HG02973 (cell line): ENCODE data around the gene CHP2.
"Not testable (repeated sequence)": the region's sequence is repeated elsewhere in the genome, so short reads cannot be mapped to it uniquely, and the experiment has no call there.

Experiments used
- ATAC-seq: cut with Tn5 transposase; IDR thresholded peaks from one replicate; pipeline ENCODE4 v1.9.1; 2021; ENCODE audit warnings: moderate library complexity; ENCODE audit not compliant: unreplicated experiment

The CHP2 gene

DNA sequence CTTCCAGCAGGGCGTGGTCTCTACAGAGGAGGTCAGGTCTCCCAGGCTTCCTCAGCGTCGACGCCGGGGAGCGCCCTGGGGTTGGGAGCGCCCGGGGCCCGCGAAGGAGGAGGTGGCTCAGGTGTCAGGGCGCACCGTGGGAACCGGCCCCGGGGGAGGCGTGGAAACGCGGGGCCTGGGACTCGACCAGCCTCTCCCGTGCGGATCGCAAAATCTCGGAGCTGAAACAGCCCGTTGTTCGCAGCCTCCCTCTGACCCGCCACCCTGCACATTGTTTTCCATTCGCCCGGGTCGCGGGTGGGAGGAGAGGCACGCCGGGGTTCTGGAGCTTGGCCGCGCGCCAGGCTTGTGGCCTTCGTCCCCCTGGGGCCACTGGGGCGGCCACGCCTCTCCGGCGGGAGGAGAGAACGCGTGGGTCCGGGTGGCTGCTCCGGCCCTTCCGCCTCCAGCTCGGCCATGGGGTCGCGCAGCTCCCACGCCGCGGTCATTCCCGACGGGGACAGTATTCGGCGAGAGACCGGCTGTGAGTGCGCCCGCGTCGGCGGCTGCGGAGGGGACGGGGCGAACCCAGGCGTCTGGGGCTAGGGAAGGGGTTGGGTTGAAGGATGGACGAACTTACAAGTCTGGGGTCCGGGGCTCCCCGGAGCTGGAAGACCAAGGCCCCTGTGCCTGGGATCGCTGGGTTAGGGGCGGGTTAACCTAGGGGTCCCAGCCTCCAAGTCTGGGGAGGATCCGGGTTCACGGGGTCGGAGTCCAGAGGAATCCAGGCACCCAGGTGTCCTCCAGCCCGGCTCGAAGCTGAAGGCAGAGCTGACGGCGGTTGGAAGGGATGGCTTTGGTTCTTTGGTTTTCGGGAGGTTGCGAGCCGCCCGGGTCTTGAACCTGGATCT is at the start of gene CHP2:
Gene CHP2, plus strand, starts transcription at position 433 of the 890 bp plus-strand sequence. Its CDS starts 24 bp downstream, at position 457.
- ATAC-seq = no peak

- ATAC-seq = no peak
Measured at GRCh38 chr16:23705517-23705902, 49.3 kb upstream of the CHP2 start.

DNA sequence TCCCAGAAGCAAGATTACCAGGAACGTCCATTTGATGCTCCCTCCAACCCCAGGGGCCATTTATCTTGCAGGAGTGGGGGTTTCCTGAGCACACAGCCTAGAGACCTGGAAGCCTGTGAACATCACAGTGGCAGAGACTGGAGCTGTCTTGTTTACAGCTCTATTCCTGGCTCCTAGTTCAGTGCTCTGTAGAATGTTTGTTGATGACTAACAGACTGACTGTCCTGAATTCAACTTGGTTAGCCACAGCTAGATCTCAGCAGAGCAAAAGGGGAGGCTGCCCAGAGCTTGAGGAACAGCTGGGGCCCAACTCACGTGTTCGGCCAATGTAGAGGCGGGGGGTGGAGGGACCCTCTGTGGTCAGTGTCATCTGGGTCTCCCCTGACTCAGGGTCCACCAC is 48.4 kb upstream of the CHP2 start:
- ATAC-seq = no peak

- no peak for ATAC-seq
Measured at GRCh38 chr16:23709536-23709935, 45.3 kb upstream of the CHP2 start.

- ATAC-seq = no peak
Measured at GRCh38 chr16:23710008-23710407, 44.8 kb upstream of the CHP2 start.

DNA sequence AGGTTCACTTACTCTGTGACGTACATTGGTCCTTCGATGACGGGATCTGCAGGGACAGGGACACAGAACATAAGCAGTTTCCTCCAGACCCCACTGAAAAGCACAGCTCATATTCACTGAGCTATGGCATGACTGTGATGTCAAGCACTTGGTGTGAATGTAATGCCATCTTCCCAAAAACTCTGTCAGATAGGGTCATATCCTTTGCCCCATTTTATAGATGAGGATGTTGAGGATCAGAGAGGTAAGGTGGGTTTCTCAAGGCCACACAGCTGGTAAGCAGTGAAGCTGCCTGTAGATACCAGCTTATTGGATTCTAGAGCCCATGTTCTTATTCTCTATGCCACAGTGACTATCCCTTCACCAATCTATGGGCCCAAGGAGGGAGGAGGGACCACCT is 44.3 kb upstream of the CHP2 start:
- no peak for ATAC-seq

- ATAC-seq = no peak
Measured at GRCh38 chr16:23711785-23712184, 43.0 kb upstream of the CHP2 start.

DNA sequence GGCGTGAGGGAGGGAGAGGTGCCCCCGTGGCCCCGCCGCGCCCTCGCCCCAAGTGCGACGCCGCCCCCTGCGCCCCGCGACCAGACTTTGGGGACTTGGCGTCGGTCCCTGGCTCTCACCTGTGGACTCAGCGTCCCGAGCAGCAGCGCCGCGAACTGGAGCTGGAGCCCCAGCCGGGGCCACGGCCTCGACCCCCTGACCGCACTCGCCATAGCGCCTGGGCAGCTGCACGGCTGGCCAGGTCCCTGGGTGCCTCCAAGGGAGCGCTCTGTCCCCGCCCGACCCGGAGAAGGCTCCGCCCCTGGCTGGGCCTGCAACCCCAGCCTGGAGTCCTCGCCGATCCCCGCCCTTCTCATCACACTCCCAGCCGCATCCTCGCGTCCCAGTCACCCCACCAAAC is 41.9 kb upstream of the CHP2 start, which contains the start of gene ERN2:
Gene ERN2, minus strand, starts transcription at position 247 of the 400 bp plus-strand sequence. Its CDS starts 35 bp downstream, at position 212.
- ATAC-seq = no peak

DNA sequence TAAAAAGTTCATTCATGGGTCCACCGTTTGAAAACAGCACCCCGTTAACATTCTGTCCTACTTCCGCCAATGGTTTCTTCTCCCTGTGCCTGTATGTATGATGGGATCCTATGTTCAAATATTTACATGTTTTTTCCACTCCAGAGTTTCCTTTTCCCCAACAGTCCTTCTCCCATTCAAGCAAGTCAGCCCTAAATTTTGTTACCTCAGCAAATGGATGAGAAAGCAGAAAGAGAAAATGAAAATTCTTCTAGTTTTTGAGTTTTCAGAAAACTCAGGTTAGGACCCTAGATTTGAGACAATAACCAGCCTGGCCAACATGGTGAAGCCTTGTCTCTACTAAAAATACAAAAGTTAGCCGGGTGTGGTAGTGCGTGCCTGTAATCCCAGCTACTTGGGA is 38.3 kb upstream of the CHP2 start:
- ATAC-seq = no peak

- not testable (repeated sequence) for ATAC-seq
Measured at GRCh38 chr16:23722613-23723240, 32.1 kb upstream of the CHP2 start.

DNA sequence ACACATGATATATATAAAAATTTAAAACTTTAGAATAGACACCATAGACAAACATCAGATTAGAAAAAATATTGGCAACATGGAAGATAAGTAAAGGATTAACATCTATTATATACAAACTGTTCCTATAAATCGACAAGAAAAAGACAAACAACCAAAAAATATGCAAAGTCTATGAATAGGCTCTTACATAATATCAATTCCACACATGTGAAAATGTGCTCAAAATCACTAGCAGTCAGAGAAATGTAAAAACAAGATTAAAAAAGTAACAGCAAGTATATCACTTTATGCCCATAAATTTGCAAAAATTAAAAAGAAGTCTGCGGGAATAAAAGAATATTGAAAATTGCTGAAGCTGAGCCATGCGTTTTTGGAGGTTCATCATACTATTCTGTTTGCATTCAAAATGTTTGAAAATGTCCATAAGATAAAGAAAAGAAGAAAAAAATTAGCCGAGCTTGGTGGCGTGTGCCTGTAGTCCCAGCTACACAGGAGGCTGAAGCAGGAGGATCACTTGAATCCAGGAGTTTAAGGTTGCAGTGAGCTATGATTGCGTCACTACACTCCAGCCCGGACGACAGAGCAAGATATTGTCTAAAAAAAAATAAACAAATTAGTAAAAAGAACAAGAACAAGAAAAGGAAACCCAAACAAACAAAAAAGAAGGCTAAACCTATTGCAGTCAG is 30.6 kb upstream of the CHP2 start:
- ATAC-seq = no peak

DNA sequence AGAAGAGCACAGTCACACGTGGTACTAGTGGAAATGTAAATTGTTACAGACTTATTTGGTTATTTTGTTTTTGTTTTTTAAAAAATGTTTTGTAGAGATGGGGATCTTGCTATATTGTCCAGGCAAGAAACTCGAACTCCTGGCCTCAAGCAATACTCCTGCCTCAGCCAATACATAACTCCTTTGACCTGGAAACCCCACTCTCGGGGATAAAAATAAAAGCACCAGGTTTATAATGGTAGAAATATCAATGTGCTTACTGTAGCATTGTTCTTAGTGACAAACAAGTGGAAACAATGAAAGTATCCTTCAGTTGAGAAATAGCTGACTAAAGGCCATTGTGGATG is 30.1 kb upstream of the CHP2 start:
- ATAC-seq = no peak

DNA sequence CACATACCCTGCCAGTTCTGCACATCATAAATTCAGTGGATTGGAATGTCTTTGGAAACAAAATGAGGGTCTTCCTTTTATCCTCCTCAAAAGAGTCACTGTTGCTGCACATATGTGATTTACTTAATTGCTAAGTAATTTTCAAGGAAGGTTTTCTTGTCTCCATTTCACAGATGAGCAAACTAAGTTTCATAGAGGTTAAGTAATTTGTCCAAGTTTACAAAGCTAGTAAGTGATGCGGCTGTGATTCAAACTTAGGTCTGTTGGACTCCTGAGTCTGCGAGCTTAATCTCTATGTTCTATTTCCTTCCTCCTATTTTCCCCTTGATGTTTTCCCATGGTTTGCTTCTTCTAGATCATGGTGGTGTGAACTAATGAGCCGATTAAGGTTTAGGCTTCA is 28.1 kb upstream of the CHP2 start:
- ATAC-seq = no peak

DNA sequence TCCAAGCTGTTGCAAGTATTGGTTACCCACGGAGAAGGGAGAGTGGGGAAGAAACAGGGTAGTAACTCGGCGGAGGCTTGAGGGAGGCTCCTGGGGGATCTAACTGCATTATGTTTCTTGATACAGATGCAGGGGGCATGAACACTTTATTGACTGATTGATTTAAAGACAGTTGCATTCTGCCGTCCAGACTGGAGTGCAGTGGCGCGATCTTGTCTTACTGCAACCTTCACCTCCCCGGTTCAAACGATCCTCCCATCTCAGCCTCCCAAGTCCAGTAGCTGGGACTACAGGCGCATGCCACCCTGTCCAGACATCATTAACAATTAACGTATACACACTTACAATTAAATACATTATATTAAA is 26.7 kb upstream of the CHP2 start:
- no peak for ATAC-seq

- no peak for ATAC-seq
Measured at GRCh38 chr16:23729503-23730424, 25.1 kb upstream of the CHP2 start.

DNA sequence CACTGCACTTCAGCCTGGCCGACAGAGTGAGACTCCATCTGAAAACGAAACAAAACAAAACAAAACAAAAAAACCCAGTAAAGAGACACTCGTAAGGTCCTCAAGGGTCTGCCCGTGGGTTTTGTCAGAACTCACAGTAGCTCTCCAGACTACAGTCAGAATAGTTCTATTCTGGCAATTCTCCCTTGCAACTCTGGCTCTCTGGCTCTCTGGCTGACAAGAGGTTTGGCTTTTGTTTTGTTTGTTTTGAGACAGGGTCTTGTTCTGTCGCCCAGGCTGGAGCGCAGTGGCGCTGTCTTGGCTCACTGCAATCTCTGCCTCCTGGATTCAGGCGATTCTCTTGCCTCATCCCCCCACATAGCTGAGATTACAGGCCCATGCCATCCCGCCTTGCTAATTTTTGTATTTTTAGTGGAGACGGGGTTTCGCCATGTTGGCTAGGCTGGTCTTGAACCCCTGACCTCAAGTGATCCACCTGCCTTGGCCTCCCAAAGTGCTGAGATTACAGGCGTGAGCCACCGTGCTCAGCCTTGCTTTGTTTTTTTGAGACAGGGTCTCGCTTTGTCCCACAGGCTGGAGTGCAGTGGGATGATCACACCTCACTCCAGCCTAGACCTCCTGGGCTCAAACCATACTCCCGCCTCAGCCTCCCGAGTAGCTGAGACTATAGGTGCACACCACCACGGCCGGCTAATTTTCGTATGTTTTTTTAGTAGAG is 20.5 kb upstream of the CHP2 start:
- no peak for ATAC-seq

DNA sequence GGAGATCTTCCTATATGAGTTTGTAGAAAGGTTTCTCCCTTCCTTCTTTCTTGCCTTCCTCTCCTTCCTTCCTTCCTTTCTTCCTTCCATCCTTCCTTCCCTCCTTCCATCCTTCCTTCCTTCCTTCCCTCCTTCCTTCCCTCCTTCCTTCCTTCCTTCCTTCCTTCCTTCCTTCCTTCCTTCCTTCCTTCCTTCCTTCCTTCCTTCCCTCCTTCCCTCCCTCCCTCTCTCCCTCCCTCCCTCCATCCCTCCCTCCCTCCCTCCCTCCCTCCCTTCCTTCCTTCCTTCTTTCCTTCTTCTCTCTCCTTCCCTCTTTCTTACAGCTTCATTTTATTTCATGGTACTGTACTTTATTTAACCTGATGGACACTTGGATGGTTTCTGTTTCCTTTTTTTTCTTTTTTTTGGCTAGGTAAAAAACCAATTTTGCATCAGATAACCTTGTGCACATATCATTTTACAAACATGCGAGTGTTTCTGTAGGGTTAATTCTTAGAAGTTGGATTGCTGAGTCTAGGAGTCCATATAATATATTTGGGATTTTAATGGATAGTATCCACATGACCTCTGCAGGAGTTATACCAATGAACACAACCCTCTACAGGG is 17.3 kb upstream of the CHP2 start:
- ATAC-seq = not testable (repeated sequence)

GRCh38 chr16:23739516-23739915 is 15.3 kb upstream of the CHP2 start:
- ATAC-seq = no peak

DNA sequence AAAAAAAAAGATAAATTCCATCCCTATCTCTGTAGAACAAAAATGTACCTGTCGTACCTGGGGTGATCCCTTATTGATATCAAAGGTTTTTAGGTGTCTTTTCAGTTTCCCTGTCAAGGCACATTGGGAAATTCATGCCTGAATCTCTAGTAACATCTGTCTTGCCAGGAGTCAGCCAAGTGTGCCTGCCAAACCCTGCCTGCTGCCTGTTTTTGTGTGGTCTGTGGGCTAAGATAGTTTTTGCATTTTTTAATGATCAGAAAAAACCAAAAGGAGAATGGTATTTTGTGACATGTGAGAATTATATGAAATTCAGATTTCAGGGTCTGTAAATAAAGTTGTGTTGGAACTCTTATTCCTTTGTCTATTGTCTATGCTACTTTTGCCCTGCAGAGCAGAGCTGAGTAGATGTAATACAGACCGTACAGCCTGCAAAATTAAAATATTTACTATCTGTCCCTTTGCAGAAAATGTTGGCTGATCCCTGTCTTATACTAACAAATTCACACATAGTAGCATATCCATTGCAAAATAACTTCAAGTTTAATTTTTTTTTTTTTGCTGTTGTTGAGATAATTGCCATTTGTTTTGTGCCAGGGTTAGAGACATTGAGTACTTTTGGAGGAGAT is 13.0 kb upstream of the CHP2 start:
- no peak for ATAC-seq
